Uterus (tissue), 2 donors: ENCODE measurements around the gene SIPA1L3.

ENCODE experiments used
- POLR2A ChIP-seq, 2 donors: fragments of 450-650 bp; IDR thresholded peaks; one replicate each; pipeline ENCODE4 v1.6.1; 2016; ENCODE audit warnings: antibody characterized with exemption in 2 of 2, mild to moderate bottlenecking in 1 of 2, moderate library complexity in 1 of 2
- TF ChIP-seq, protein P1 (sequence below), 4 experiments: fragments of 200-600 bp in 2 of 4; fragments of 450-650 bp in 2 of 4; sonication (generic) in 2 of 4; IDR thresholded peaks; one replicate each; pipeline ENCODE4 v1.5.1; 2016 to 2019; ENCODE audit warnings: antibody characterized with exemption in 4 of 4, mild to moderate bottlenecking in 2 of 4, moderate library complexity in 1 of 4

GRCh38 chr19:38056646-38057045 lies 149.6 kb downstream of the SIPA1L3 start:
- TF ChIP-seq, protein P1, sequence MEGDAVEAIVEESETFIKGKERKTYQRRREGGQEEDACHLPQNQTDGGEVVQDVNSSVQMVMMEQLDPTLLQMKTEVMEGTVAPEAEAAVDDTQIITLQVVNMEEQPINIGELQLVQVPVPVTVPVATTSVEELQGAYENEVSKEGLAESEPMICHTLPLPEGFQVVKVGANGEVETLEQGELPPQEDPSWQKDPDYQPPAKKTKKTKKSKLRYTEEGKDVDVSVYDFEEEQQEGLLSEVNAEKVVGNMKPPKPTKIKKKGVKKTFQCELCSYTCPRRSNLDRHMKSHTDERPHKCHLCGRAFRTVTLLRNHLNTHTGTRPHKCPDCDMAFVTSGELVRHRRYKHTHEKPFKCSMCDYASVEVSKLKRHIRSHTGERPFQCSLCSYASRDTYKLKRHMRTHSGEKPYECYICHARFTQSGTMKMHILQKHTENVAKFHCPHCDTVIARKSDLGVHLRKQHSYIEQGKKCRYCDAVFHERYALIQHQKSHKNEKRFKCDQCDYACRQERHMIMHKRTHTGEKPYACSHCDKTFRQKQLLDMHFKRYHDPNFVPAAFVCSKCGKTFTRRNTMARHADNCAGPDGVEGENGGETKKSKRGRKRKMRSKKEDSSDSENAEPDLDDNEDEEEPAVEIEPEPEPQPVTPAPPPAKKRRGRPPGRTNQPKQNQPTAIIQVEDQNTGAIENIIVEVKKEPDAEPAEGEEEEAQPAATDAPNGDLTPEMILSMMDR (IDR thresholded peaks at IDR 0.05), result no peak
- no peak for TF ChIP-seq POLR2A (IDR thresholded peaks at IDR 0.05)
